Peyer's patch (tissue), 4 donors: ENCODE data around the gene ARHGAP26. TPM values are rescaled to one million over a fixed set of nuclear protein-coding genes. Genes with fewer than 3 reads are reported as not detected.
A peak's percentile ranks its signal among the peaks of the same experiment; 100 is the strongest.

Source experiments
- DNase-seq, 3 donors: peaks; one replicate each; pipeline ENCODE4 v3.0.0-alpha.2; 2017 to 2019
- H3K27ac ChIP-seq, 4 donors: fragments of 200-600 bp; sonication (generic); one replicate each; pipeline ENCODE4 v1.5.1; 2016 to 2019
- H3K27me3 ChIP-seq, 2 donors: fragments of 200-600 bp; sonication (generic); one replicate each; pipeline ENCODE4 v1.5.1; 2019
- H3K36me3 ChIP-seq, 3 donors: fragments of 200-600 bp; sonication (generic); one replicate each; pipeline ENCODE4 v1.5.1; 2016 to 2019
- H3K4me1 ChIP-seq, 4 donors: fragments of 200-600 bp; sonication (generic); one replicate each; pipeline ENCODE4 v1.5.1; 2016 to 2019
- H3K4me3 ChIP-seq, 4 donors: fragments of 200-600 bp; sonication (generic); 1 replicate in 3 of 4; 2 replicates in 1 of 4; pipeline ENCODE4 v1.5.1; 2016 to 2019; ENCODE audit warnings: mild to moderate bottlenecking in 1 of 4
- H3K9me3 ChIP-seq, 4 donors: fragments of 200-600 bp; sonication (generic); one replicate each; pipeline ENCODE4 v1.5.1; 2016 to 2019; ENCODE audit warnings: mild to moderate bottlenecking in 1 of 4
- POLR2A ChIP-seq, 2 donors: fragments of 450-650 bp; IDR thresholded peaks; one replicate each; pipeline ENCODE4 v1.5.1; 2017; ENCODE audit warnings: antibody characterized with exemption in 2 of 2, mild to moderate bottlenecking in 2 of 2, moderate library complexity in 2 of 2
- total RNA-seq, 4 donors: library from RNA; depleted of rRNA; stranded (reverse); fragments of >200 nt; gene quantifications; one replicate each; pipeline ENCODE4 v1.1.0, GENCODE V29; 2016
- TF ChIP-seq, protein P1 (sequence below), 6 experiments: fragments of 450-650 bp in 4 of 6; fragments of 200-600 bp in 2 of 6; sonication (generic) in 1 of 6; IDR thresholded peaks; one replicate each; pipeline ENCODE4 v1.5.1; 2017 to 2019; ENCODE audit warnings: antibody characterized with exemption in 6 of 6, mild to moderate bottlenecking in 3 of 6, moderate library complexity in 1 of 6

Gene ARHGAP26
- total RNA-seq, 4 donors from 2014 or later = 60.1 to 180 (median 126) TPM

DNA sequence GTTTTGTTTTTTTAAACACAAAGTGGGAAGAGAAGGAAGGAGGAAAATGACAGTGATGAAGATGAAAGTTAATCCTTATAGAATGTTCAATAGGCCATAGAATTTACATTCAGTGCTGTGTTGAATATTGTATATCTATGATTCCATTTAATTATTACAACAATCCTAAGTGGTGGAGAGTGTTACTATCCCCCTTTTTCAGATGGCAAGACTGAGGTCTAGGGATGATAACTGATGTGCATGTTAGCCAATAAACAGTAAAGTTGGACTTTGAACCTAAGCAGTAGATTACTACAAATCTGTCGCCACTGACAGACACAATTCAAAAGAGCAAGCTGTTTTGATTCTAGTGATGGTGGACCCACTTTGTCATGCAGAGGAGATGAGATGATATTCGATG is 237.9 kb downstream of the ARHGAP26 start:
- Histone ChIP-seq H3K27ac (no peak overlapping the region), H3K27me3 (no peaks in the 10 kb centered on the region), H3K9me3 (no peaks in the 10 kb centered on the region), H3K36me3 (no peaks in the 10 kb centered on the region), H3K4me3 (no peak overlapping the region), H3K4me1 (peaks cover 0 to 8% (median 3%) of the 10 kb centered on the region in 4 donors)
- DNase-seq = no peak
- TF ChIP-seq, protein P1, sequence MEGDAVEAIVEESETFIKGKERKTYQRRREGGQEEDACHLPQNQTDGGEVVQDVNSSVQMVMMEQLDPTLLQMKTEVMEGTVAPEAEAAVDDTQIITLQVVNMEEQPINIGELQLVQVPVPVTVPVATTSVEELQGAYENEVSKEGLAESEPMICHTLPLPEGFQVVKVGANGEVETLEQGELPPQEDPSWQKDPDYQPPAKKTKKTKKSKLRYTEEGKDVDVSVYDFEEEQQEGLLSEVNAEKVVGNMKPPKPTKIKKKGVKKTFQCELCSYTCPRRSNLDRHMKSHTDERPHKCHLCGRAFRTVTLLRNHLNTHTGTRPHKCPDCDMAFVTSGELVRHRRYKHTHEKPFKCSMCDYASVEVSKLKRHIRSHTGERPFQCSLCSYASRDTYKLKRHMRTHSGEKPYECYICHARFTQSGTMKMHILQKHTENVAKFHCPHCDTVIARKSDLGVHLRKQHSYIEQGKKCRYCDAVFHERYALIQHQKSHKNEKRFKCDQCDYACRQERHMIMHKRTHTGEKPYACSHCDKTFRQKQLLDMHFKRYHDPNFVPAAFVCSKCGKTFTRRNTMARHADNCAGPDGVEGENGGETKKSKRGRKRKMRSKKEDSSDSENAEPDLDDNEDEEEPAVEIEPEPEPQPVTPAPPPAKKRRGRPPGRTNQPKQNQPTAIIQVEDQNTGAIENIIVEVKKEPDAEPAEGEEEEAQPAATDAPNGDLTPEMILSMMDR (IDR thresholded peaks at IDR 0.05) = no peak
- TF ChIP-seq POLR2A (IDR thresholded peaks at IDR 0.05) = no peak

DNA sequence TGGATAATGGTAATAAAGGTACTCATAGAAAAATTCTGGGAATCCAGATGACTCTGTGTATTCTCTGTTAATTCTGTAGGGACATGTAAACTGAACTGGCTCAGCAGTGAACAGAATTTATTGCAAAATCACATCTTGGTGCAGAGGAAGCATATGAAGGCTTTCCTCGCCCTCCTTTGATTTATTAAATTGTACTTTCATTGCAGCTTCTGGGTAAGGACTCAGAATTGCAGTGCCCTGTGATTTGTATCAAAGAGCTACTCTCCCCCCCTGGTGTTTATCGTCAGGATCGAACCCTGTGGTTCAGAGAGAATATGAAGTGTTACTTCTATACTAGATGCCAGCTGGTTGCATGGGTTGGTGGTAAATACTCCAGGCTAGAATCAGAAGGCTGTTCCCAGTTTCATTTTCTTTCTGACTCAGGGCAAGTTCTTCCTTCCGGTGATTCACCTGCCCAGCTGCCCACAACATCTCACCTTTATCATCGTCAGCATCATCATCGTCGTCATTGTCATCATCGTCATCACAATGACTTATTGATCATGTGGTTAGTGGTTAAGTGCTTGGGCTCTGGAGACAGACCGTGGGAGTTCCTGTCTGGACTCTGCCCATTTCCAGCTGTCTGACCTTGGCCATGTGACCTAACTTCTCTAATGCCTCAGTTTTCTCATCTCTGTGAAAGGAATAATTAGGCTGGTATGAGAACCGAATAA is 238.8 kb downstream of the ARHGAP26 start:
- Histone ChIP-seq H3K9me3 (no peaks in the 10 kb centered on the region), H3K36me3 (peaks cover 0 to under 1% (median 0%) of the 10 kb centered on the region in 3 donors), H3K27me3 (no peaks in the 10 kb centered on the region), H3K4me3 (peak overlapping the region in 1 of 4 donors; percentile 20), H3K27ac (peak overlapping the region in 1 of 4 donors; percentile 54), H3K4me1 (peaks cover 0 to 5% (median 2%) of the 10 kb centered on the region in 4 donors)
- DNase-seq = peak in 2 of 3 donors; percentile 35 to 79
- TF ChIP-seq, protein P1 (IDR thresholded peaks at IDR 0.05) = no peak
- TF ChIP-seq POLR2A (IDR thresholded peaks at IDR 0.05) = no peak

DNA sequence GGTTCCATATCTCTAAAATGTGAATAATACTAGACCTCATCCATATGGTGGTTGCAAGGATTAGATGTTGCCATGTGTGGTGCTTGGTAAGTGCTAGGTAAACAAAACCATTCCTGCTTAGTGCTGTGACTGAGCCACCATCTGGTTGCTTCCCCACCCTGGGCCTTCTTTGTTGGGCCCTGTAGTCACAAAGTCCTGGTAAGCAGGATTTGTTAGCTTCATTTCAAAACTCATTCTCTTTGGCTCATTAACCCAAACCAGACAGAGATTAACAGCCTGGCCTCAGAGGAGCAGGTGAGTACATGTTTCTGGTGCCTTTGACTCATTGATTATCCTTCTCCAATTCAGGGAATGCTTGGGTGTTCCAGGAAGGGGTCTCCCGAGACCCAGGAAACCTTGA is 240.2 kb downstream of the ARHGAP26 start:
- Histone ChIP-seq H3K27ac (peak overlapping the region in 1 of 4 donors; percentile 54), H3K9me3 (no peaks in the 10 kb centered on the region), H3K4me3 (no peak overlapping the region), H3K4me1 (peaks cover 0 to 5% (median 2%) of the 10 kb centered on the region in 4 donors), H3K36me3 (peaks cover 0 to 4% (median 0%) of the 10 kb centered on the region in 3 donors), H3K27me3 (no peaks in the 10 kb centered on the region)
- no peak for DNase-seq
- TF ChIP-seq POLR2A (IDR thresholded peaks at IDR 0.05) = no peak
- TF ChIP-seq, protein P1 (IDR thresholded peaks at IDR 0.05) = no peak

DNA sequence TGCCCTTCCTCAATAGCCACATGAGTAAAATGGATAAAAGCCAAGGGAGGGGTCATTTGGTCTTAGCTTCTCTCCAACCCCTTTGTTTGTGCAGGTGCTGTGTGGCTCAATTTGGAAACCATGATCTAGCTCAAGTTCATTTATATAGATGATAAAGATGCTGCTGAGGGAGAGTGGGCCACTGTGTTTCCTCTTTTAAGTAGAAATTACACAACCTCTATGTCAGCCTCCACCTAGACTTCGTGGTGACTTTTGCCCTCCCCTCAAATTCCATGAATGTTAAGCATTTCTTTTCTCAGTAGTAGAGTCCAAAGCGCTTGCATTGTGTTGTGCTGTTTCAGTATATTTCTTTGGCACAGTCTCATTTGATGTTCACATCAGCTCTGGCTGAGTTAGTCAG is 241.4 kb downstream of the ARHGAP26 start:
- no peak overlapping the region for H3K27ac ChIP-seq
- DNase-seq = no peak
- TF ChIP-seq, protein P1 (IDR thresholded peaks at IDR 0.05) = no peak
- TF ChIP-seq POLR2A (IDR thresholded peaks at IDR 0.05) = no peak
- H3K4me3 ChIP-seq = no peak overlapping the region
- peaks cover 0 to 5% (median 2%) of the 10 kb centered on the region in 4 donors for H3K4me1 ChIP-seq
- peaks cover 0 to 4% (median 0%) of the 10 kb centered on the region in 3 donors for H3K36me3 ChIP-seq
- H3K27me3 ChIP-seq = no peaks in the 10 kb centered on the region
- H3K9me3 ChIP-seq = no peaks in the 10 kb centered on the region

DNA sequence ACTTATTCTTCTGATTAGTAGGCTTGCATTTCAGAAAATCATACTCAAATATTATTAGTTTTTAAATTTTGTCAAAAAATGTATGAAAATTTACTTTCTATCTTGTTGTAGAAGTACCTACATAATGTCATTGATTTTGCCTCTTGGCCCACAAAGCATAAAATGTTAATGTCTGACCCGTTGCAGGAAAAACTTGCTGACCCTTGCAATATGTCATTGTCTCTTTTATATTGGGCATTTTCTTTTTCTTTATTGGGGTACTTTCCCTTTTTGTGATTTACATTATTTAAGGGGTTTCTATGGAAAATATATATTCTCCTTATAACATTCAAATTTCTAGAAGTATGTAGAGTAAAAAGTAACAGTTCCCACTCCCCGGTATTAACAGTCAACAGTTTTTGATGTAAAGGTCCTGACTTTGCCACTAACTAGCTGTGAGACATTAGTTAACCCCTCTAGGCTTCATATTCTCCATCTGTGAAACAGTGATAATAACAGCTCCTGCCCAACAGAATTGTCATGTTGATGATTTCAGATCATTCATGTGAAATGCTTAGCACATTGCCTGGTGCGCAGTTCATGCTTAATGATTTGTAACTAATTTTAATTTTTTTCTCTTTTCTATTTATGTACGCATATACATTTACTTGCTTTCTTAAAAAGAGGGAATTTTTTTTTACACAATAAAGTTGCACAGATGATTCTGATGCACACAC is 243.2 kb downstream of the ARHGAP26 start:
- no peak for TF ChIP-seq POLR2A (IDR thresholded peaks at IDR 0.05)
- TF ChIP-seq, protein P1 (IDR thresholded peaks at IDR 0.05) = no peak
- H3K27ac ChIP-seq = no peak overlapping the region
- H3K9me3 ChIP-seq = no peaks in the 10 kb centered on the region
- no peak overlapping the region for H3K4me3 ChIP-seq
- peaks cover 0 to 4% (median 0%) of the 10 kb centered on the region in 3 donors for H3K36me3 ChIP-seq
- H3K27me3 ChIP-seq = no peaks in the 10 kb centered on the region
- peaks cover 0 to 5% (median 2%) of the 10 kb centered on the region in 4 donors for H3K4me1 ChIP-seq
- no peak for DNase-seq
